Glomerular visceral epithelial cell (primary cell): ENCODE data around the gene KCNQ2.

Experiments used
- DNase-seq: peaks from one replicate; pipeline ENCODE4 v3.0.0-alpha.2; 2016; ENCODE audit errors: extremely low spot score

The KCNQ2 gene

GRCh38 chr20:63501818-63502670 lies 29.6 kb upstream of the KCNQ2 start:
- no peak for DNase-seq

- no peak for DNase-seq
These were observed 28.7 kb upstream of the KCNQ2 start for GRCh38 chr20:63500902-63501817.

- no peak for DNase-seq
These were observed 27.9 kb upstream of the KCNQ2 start for GRCh38 chr20:63500151-63500901.

DNA sequence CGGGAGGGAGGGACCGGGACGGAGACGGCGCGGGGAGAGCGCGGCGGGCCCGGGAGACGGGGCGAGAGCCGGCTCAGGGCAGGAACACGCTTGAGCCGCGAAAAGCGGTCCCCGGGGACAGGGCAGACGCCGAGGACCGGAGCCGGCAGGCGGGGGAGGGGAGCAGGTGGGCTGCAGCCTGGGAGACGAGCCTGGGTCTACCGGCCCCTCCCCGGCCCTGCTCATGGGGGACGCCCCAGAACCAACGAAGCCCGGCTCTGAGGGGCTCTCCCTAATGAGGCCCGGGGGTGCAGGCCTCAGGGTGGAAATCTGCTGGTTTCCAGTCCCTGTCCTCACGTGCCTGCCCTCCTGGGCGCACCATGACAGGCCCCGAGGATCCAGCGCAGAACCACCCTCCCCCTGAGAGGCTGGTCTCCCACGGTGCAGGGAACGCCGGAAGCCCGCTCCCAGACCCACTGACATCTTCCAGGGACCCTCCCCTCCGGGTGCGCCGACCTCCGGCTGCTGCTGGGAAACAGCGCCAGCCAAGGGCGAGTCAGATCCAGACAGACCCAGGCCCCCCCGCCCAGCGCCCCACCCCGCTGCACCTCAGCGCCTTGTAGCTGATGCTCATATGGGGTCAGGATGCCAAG lies 27.0 kb upstream of the KCNQ2 start:
- DNase-seq: no peak

DNA sequence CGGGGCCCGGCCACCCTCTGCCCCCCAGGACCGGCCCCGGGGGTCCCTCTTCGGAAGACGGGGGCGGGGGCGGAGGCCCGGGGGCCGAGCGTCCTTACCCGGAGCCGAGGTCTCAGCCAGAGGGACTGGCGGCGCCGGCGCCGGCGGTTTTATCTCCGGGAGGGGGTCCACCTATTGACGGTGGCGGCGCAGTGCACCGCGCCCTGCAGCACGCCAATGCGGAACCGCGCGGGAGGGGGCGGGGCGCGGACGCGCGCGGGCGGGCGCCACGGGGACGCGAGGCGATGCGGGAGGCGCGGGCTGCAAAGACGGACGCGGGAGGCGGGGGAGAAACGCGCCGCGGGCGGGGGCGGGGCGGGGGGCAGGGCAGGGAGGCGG lies 26.5 kb upstream of the KCNQ2 start, which contains the start of gene EEF1A2:
Gene EEF1A2 (minus strand): TSS at position 124 of the 378 bp plus-strand sequence. CDS start 1,320 bp downstream, outside the sequence.
- DNase-seq: no peak

DNA sequence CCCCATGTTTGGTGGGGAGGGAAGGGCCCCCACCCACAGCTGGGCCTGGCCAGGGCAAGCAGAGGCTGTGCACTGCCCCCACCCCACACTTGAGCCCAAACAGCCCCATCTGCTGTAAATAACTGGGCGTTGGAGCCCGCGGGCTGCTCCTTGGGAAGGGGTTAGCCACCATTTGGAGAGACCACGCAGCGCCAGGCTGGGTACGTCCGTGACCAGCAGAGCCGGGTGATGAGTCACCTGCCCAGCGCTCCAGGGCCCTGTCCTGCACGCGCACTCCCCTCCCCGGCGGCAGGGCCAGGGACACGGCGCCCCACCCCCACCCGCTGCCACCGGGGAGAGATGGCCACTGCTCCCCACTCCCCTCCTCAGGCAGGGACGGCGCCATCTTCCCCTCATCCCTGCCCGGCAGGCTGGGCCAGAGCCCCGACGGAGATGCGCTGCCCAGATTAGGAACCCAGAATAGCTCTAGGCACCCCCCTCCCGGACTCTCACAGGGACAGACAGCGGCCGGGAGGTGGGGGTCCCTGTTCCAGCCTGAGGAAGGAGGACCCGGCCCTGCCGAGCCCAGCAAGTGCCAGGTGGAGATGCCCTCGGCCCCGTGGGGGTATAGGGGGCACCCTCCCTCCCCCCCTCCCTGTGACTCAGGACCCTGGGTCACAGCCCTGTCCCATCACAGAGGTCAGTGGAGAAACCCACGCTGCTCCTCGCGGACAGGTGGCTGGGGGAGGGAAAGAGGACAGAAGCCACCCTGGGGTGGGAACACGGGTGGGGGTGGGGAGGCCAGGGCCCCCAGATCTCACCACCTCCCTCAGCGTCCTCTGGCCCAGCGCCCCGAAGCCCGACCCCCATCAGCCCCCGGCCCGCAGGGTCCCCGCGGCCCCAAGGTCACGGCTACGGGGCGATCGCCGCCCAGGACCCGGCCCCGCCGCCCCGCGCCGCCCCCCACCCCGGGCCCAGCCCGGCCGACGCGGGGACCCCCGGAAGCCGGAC lies 25.8 kb upstream of the KCNQ2 start:
- peak; percentile 47 for DNase-seq

- no peak for DNase-seq
These were observed 24.9 kb upstream of the KCNQ2 start for GRCh38 chr20:63497138-63497945.

DNA sequence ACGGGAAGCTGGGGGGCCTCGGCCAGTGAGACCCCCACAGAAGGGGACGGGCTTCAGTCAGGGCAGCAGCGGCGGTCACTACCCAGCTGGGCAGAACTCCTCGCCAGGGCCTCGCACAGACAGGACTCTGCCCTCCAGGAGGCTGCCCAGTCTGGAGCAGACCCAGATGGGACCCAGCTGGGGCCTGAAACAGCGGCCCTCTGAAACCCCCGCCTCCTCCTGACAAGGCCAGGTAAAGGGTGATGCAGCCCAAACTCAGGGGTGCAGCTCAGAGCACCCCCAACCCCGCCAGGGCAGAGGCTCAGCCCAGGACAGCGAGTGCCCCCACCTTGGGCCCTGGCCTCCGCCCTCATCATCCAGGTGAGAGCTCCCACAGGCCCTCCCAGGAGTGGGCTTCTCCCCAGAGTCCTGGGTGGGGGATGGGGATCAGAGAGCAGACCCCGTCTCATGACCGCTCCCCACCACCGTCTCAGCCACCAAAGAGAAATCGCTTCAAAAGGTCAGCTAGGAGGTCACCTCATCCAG lies 24.2 kb upstream of the KCNQ2 start:
- DNase-seq: no peak

DNA sequence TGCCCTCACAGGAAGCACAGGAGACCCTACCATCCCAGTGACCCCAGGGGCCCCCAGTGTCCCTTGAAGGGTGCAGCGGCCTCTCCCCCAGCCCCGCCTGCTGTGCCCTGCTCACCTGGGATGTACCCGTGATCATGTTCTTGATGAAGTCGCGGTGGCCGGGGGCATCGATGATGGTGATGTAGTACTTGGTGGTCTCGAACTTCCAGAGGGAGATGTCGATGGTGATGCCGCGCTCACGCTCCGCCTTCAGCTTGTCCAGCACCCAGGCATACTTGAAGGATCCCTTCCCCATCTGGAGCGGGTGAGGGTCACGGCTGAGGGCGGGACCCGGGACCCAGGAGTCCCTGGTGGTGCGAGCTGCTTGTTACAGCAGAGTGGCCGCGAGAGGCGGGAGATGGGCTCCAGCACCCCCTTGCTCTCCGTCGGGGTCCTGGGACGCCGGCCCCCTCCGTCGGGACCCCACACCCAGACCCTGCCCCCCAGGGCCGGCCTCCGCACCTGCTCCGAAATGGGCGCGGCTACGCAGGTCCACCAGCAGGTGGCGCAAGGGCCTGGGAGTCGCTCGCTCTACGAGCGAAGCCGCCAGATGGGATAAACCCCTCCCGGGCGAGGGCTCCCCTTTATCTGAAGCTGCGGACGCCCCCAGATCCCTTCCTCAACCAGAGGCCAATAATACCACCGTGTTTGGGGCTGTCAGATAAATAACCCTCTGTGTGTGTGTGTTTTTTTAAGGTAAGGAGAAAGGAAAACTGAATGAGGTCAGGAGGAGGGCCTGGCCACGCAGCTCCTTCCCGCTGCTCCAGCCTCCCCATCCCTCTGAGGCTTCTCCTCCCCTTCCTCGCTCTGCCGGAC lies 23.5 kb upstream of the KCNQ2 start:
- peak; percentile 54 for DNase-seq

GRCh38 chr20:63495167-63495720 lies 22.8 kb upstream of the KCNQ2 start:
- no peak for DNase-seq

GRCh38 chr20:63494420-63495166 lies 22.1 kb upstream of the KCNQ2 start:
- DNase-seq: no peak

GRCh38 chr20:63494084-63494419 lies 21.6 kb upstream of the KCNQ2 start:
- no peak for DNase-seq

DNA sequence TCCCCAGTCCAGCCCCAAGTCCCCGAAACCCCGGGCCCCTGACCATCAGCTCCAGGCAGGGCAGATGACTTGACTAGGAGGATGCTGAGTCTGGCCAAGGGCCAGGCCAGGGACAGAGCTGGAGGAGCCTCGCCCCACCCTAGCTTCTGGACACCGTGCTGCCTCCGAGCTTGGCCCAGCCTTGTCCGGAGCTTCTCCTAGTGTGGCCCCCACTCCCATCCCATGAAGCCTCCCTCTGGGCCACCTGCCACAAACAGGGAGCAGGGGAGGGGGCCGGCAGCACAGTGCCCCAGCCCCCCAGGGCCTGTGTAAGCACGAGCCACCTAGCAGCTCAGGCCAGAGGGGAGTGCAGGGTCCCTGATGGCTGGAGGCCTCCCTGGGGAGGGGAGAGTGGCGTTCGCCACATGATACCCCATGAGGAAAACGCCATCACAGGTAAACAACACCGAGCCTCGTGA lies 21.1 kb upstream of the KCNQ2 start:
- DNase-seq: no peak

GRCh38 chr20:63492982-63493381 lies 20.5 kb upstream of the KCNQ2 start:
- no peak for DNase-seq

- DNase-seq: no peak
These were observed 20.1 kb upstream of the KCNQ2 start for GRCh38 chr20:63492518-63492917.

- no peak for DNase-seq
These were observed 19.3 kb upstream of the KCNQ2 start for GRCh38 chr20:63491635-63492230.

DNA sequence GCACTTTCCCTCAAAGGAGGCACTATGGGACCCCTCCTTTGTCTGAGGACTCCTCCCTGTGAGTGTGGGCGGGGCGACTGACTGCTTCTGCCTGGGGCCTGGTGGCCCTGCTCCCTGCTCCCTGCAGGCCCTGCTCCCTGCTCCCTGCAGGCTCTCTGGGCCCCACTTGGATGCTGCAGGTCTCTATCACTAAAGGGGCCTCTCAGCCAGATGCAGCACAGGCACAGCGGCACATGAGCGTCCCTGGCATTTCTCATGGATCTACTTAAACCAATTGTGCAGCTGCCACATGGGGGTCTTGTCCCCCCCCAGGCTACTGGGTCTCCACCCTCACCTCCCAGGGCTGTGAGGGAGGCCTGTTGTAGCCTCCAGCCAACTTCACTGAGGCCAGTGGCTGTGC lies 18.6 kb upstream of the KCNQ2 start:
- no peak for DNase-seq
